BE2C (cell line): ENCODE measurements around the gene CBFA2T2.

Experiments
- DNase-seq: peaks from one replicate; pipeline ENCODE4 v3.0.0-alpha.2; 2020
- H3K27me3 ChIP-seq: fragments of 250-450 bp; sonication (Bioruptor Pico); 2 replicates; pipeline ENCODE4 v1.5.1; 2020; ENCODE audit warnings: mild to moderate bottlenecking
- H3K36me3 ChIP-seq: fragments of 250-450 bp; sonication (Bioruptor Pico); 2 replicates; pipeline ENCODE4 v1.5.1; 2020; ENCODE audit warnings: mild to moderate bottlenecking
- H3K4me1 ChIP-seq: fragments of 250-450 bp; sonication (Bioruptor Pico); 2 replicates; pipeline ENCODE4 v1.5.1; 2020
- H3K4me3 ChIP-seq: 2 replicates; pipeline ENCODE4 v1.5.1; 2011; ENCODE audit warnings: low read depth, low read length
- H3K9me3 ChIP-seq: fragments of 250-450 bp; sonication (Bioruptor Pico); 2 replicates; pipeline ENCODE4 v1.5.1; 2020
- CTCF ChIP-seq: IDR thresholded peaks from 2 replicates; pipeline ENCODE4 v1.5.1; 2012; ENCODE audit warnings: mild to moderate bottlenecking, low read depth, low read length

The CBFA2T2 gene

GRCh38 chr20:33668466-33669155 lies 178.7 kb downstream of the CBFA2T2 start:
- no peak overlapping the region for H3K4me3 ChIP-seq
- no peaks in the 10 kb centered on the region for H3K9me3 ChIP-seq
- H3K27me3 ChIP-seq, result no peaks in the 10 kb centered on the region
- TF ChIP-seq CTCF, result no peak
- peaks cover 5% of the 10 kb centered on the region for H3K4me1 ChIP-seq
- no peak for DNase-seq
- peaks cover 23% of the 10 kb centered on the region for H3K36me3 ChIP-seq

GRCh38 chr20:33669224-33669623 lies 179.3 kb downstream of the CBFA2T2 start:
- DNase-seq, result no peak
- Histone ChIP-seq H3K4me3 (no peak overlapping the region), H3K27me3 (no peaks in the 10 kb centered on the region), H3K9me3 (no peaks in the 10 kb centered on the region), H3K36me3 (peaks cover 23% of the 10 kb centered on the region), H3K4me1 (peaks cover 5% of the 10 kb centered on the region)
- TF ChIP-seq CTCF, result no peak

- H3K36me3 ChIP-seq, result peaks cover 23% of the 10 kb centered on the region
- no peaks in the 10 kb centered on the region for H3K27me3 ChIP-seq
- no peak overlapping the region for H3K4me3 ChIP-seq
- no peaks in the 10 kb centered on the region for H3K9me3 ChIP-seq
- no peak for DNase-seq
- peaks cover 8% of the 10 kb centered on the region for H3K4me1 ChIP-seq
- TF ChIP-seq CTCF, result no peak
These were observed 180.2 kb downstream of the CBFA2T2 start for GRCh38 chr20:33669873-33670640.

GRCh38 chr20:33670715-33671499 lies 181.0 kb downstream of the CBFA2T2 start:
- peaks cover 25% of the 10 kb centered on the region for H3K36me3 ChIP-seq
- no peak overlapping the region for H3K4me3 ChIP-seq
- peaks cover 13% of the 10 kb centered on the region for H3K4me1 ChIP-seq
- no peaks in the 10 kb centered on the region for H3K9me3 ChIP-seq
- no peak for TF ChIP-seq CTCF
- H3K27me3 ChIP-seq, result no peaks in the 10 kb centered on the region
- no peak for DNase-seq

GRCh38 chr20:33671573-33672288 lies 181.8 kb downstream of the CBFA2T2 start:
- peaks cover 33% of the 10 kb centered on the region for H3K36me3 ChIP-seq
- TF ChIP-seq CTCF, result no peak

More at GRCh38 chr20:33671573-33672288, 181.8 kb downstream of the CBFA2T2 start:
- H3K4me3 ChIP-seq, result no peak overlapping the region
- DNase-seq, result no peak
- H3K4me1 ChIP-seq, result peaks cover 8% of the 10 kb centered on the region
- H3K9me3 ChIP-seq, result no peaks in the 10 kb centered on the region
- H3K27me3 ChIP-seq, result no peaks in the 10 kb centered on the region
